ENCODE measurements around the gene DDX49. TPM values are rescaled to one million over a fixed set of nuclear protein-coding genes. Genes with fewer than 3 reads are reported as not detected.

The DDX49 gene
- total and polyA plus RNA-seq, 2 of the 4 experiments (the other 2 are of a cell fraction), result 50.9 to 52.1 TPM

GRCh38 chr19:18893587-18894253 is 25.8 kb upstream of the DDX49 start:
- CTCF ChIA-PET, result interaction anchor here (1.0 kb wide), 1 partner anchor 93 kb away, joined by 3 read pairs; no protein-coding TSS in a partner anchor
- no peak for TF ChIP-seq MAZ (IDR thresholded peaks at IDR 0.05; ENCODE audit: borderline replicate concordance, low read depth, low read length)
- no peak for TF ChIP-seq RAD21 (IDR thresholded peaks at IDR 0.05; ENCODE audit: low read length)
- no peak for TF ChIP-seq NFE2L2 (IDR thresholded peaks at IDR 0.05; ENCODE audit: low read depth, low read length)
- TF ChIP-seq, protein P1, sequence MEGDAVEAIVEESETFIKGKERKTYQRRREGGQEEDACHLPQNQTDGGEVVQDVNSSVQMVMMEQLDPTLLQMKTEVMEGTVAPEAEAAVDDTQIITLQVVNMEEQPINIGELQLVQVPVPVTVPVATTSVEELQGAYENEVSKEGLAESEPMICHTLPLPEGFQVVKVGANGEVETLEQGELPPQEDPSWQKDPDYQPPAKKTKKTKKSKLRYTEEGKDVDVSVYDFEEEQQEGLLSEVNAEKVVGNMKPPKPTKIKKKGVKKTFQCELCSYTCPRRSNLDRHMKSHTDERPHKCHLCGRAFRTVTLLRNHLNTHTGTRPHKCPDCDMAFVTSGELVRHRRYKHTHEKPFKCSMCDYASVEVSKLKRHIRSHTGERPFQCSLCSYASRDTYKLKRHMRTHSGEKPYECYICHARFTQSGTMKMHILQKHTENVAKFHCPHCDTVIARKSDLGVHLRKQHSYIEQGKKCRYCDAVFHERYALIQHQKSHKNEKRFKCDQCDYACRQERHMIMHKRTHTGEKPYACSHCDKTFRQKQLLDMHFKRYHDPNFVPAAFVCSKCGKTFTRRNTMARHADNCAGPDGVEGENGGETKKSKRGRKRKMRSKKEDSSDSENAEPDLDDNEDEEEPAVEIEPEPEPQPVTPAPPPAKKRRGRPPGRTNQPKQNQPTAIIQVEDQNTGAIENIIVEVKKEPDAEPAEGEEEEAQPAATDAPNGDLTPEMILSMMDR (conservative IDR thresholded peaks at IDR 0.05; ENCODE audit: low read depth, low read length), result no peak
- no peak for TF ChIP-seq CHD1 (IDR thresholded peaks at IDR 0.05; ENCODE audit: low read depth, low read length)
- no peak for TF ChIP-seq RCOR1 (IDR thresholded peaks at IDR 0.05; ENCODE audit: insufficient replicate concordance, low read length)
- TF ChIP-seq POLR2A (IDR thresholded peaks at IDR 0.05; ENCODE audit: low read depth, low read length), result no peak
- TF ChIP-seq MAFK (IDR thresholded peaks at IDR 0.05; ENCODE audit: low read depth, low read length), result no peak
- no peak for TF ChIP-seq MXI1 (IDR thresholded peaks at IDR 0.05; ENCODE audit: borderline replicate concordance, low read depth, low read length)
- no peak for TF ChIP-seq RFX5 (IDR thresholded peaks at IDR 0.05; ENCODE audit: low read depth, low read length)
- TF ChIP-seq USF2 (IDR thresholded peaks at IDR 0.05; ENCODE audit: low read depth, low read length), result no peak
- no peak for TF ChIP-seq BHLHE40 (IDR thresholded peaks at IDR 0.05; ENCODE audit: low read depth, low read length)

More at GRCh38 chr19:18893587-18894253, 25.8 kb upstream of the DDX49 start:
- Histone ChIP-seq H2AK9ac (replicated peaks; ENCODE audit: low read depth, low read length, poor library complexity) (no peak overlapping the region), H4K5ac (ENCODE audit: low read depth, low read length) (no peak overlapping the region), H3K18ac (ENCODE audit: low read depth, low read length) (no peak overlapping the region), H4K20me1 (ENCODE audit: insufficient read depth, low read length) (peaks cover 19% of the 10 kb centered on the region), H2AK5ac (ENCODE audit: low read depth, low read length) (no peak overlapping the region), H3K27ac (ENCODE audit: insufficient read depth, low read length) (no peak overlapping the region), H2BK20ac (ENCODE audit: low read depth, low read length) (no peak overlapping the region), H3K4me2 (ENCODE audit: low read depth, low read length) (no peak overlapping the region), H3K23ac (ENCODE audit: low read depth, low read length) (no peak overlapping the region), H3K79me1 (ENCODE audit: low read depth in 1 of 2, low read length in 2 of 2) (no peaks in the 10 kb centered on the region), H3K27me3 (ENCODE audit: control insufficient read depth, insufficient read depth, low read length) (peaks cover 7% of the 10 kb centered on the region; the same call in 1 of the 2 replicates), H2AFZ (replicated peaks; ENCODE audit: low read length, poor library complexity) (no peak overlapping the region), H3K4ac (ENCODE audit: low read depth, low read length) (no peak overlapping the region), H3K9me1 (ENCODE audit: insufficient read depth, low read length) (no peaks in the 10 kb centered on the region), H3K14ac (replicated peaks; ENCODE audit: low read depth, low read length) (no peak overlapping the region), H3K36me3 (ENCODE audit: control insufficient read depth, insufficient read depth, low read length) (peaks cover 1% of the 10 kb centered on the region; the same call in 1 of the 2 replicates), H2BK5ac (ENCODE audit: low read depth, low read length, poor library complexity, severe bottlenecking) (no peak overlapping the region), H3K4me1 (ENCODE audit: control insufficient read depth, insufficient read depth, low read length) (peaks cover 8% of the 10 kb centered on the region; the same call in 1 of the 2 replicates), H3K56ac (ENCODE audit: extremely low read depth, insufficient read depth, low read length) (no peak overlapping the region), H4K91ac (ENCODE audit: insufficient read depth, low read depth, low read length) (no peak overlapping the region), H2BK120ac (ENCODE audit: low read depth, low read length) (no peak overlapping the region), H3K9me3 (ENCODE audit: control insufficient read depth, insufficient read depth, low read length) (no peaks in the 10 kb centered on the region), H3K9ac (ENCODE audit: low read depth, low read length) (no peak overlapping the region), H4K8ac (ENCODE audit: low read depth in 2 of 2, low read length in 2 of 2) (no peak overlapping the region), H3K4me3 (ENCODE audit: insufficient read depth, low read depth, low read length) (no peak overlapping the region), H2BK15ac (ENCODE audit: low read depth, low read length) (no peak overlapping the region)
- intact Hi-C loops (cut with micrococcal nuclease) (no loop called here), in situ Hi-C loops (cut with MboI; ENCODE audit: low sequenced_read_pairs) (no loop called here), dilution Hi-C loops (cut with HindIII; ENCODE audit: low sequenced_read_pairs, unreplicated experiment) (no loop called here)
- no peak for DNase-seq
- POLR2A ChIA-PET (ENCODE audit: unreplicated experiment), result no interaction called here
- no TSS peak for BruUV-seq (replicated peaks)
- 30% methylated on average over 11 of the region's 18 CpGs; no CpG with 5 or more reads in 1 of the 2 experiments for WGBS, 2 experiments (ENCODE audit: extremely low coverage in 2 of 2, insufficient read length in 1 of 2)
- no peak for ATAC-seq (ENCODE audit: low read depth)
